Prostate gland (tissue), 2 donors: Measurements from ENCODE around the gene POLR3E.

Experiments used
- CTCF ChIP-seq, 4 experiments: fragments of 200-600 bp in 2 of 4; fragments of 450-650 bp in 2 of 4; sonication (generic) in 2 of 4; IDR thresholded peaks; 1 replicate in 3 of 4; 2 replicates in 1 of 4; pipeline ENCODE4 v1.5.1; 2016 to 2019; ENCODE audit warnings: antibody characterized with exemption in 4 of 4, mild to moderate bottlenecking in 2 of 4, moderate library complexity in 2 of 4
- POLR2A ChIP-seq: fragments of 450-650 bp; IDR thresholded peaks from one replicate; pipeline ENCODE4 v1.6.1; 2016; ENCODE audit warnings: antibody characterized with exemption, mild to moderate bottlenecking
- POLR2AphosphoS5 ChIP-seq: sonication (generic); formaldehyde crosslinking; IDR thresholded peaks from one replicate; pipeline ENCODE4 v1.6.1; 2017; ENCODE audit warnings: antibody characterized with exemption

GRCh38 chr16:22292320-22292719, 4.9 kb upstream of the POLR3E start:
- TF ChIP-seq POLR2A (no peak), CTCF (IDR thresholded peaks at IDR 0.05) (no peak), POLR2AphosphoS5 (no peak)
